ENCODE results near the gene EPB41L5. TPM values are rescaled to one million over a fixed set of nuclear protein-coding genes. Genes with fewer than 3 reads are reported as not detected.

Gene EPB41L5
- total and polyA plus RNA-seq, 9 of the 15 experiments (the other 6 are each of a cell fraction or from before 2014, with no cell fraction given) = 2.3 to 14.1 (median 8.2) TPM

- TF ChIP-seq ZNF174 (CRISPR knock-in tag; IDR thresholded peaks at IDR 0.05) (no peak), YBX1 (IDR thresholded peaks at IDR 0.05) (no peak), ZNF311 (CRISPR knock-in tag; IDR thresholded peaks at IDR 0.05) (no peak), ZNF707 (CRISPR knock-in tag; conservative IDR thresholded peaks at IDR 0.05) (no peak), HNRNPUL1 (IDR thresholded peaks at IDR 0.05; ENCODE audit: low read length) (no peak), TOE1 (IDR thresholded peaks at IDR 0.05; ENCODE audit: borderline replicate concordance) (no peak), TOE1 (CRISPR knock-in tag; IDR thresholded peaks at IDR 0.05; ENCODE audit: borderline replicate concordance, low read depth) (no peak), E2F5 (CRISPR knock-in tag; IDR thresholded peaks at IDR 0.05) (no peak), MTA2 (IDR thresholded peaks at IDR 0.05; ENCODE audit: low read depth) (no peak), HMG20B (CRISPR knock-in tag; IDR thresholded peaks at IDR 0.05) (no peak)
- TF ChIP-seq, protein P1, sequence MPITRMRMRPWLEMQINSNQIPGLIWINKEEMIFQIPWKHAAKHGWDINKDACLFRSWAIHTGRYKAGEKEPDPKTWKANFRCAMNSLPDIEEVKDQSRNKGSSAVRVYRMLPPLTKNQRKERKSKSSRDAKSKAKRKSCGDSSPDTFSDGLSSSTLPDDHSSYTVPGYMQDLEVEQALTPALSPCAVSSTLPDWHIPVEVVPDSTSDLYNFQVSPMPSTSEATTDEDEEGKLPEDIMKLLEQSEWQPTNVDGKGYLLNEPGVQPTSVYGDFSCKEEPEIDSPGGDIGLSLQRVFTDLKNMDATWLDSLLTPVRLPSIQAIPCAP (CRISPR knock-in tag; IDR thresholded peaks at IDR 0.05; ENCODE audit: borderline replicate concordance) = no peak
- TF ChIP-seq, protein P2, sequence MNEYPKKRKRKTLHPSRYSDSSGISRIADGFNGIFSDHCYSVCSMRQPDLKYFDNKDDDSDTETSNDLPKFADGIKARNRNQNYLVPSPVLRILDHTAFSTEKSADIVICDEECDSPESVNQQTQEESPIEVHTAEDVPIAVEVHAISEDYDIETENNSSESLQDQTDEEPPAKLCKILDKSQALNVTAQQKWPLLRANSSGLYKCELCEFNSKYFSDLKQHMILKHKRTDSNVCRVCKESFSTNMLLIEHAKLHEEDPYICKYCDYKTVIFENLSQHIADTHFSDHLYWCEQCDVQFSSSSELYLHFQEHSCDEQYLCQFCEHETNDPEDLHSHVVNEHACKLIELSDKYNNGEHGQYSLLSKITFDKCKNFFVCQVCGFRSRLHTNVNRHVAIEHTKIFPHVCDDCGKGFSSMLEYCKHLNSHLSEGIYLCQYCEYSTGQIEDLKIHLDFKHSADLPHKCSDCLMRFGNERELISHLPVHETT (CRISPR knock-in tag; conservative IDR thresholded peaks at IDR 0.05 in 1 of 2, IDR thresholded peaks at IDR 0.05 in 1 of 2) = no peak
- Histone ChIP-seq H2AFZ (ENCODE audit: low read depth, low read length) (no peak overlapping the region), H3K4me3 (no peak overlapping the region), H3K79me2 (ENCODE audit: control insufficient read depth, insufficient read depth, low read length) (no peaks in the 10 kb centered on the region), H3K9ac (ENCODE audit: insufficient read depth in 1 of 2, low read depth in 2 of 2, low read length in 2 of 2) (no peak overlapping the region), H3K4me2 (ENCODE audit: insufficient read depth, low read length) (no peak overlapping the region), H3K36me3 (ENCODE audit: control insufficient read depth, insufficient read depth, low read length) (no peaks in the 10 kb centered on the region), H3K9me3 (replicated peaks; ENCODE audit: control insufficient read depth, insufficient read depth, low read depth, low read length) (no peaks in the 10 kb centered on the region), H3K27ac (ENCODE audit: extremely low read depth, low read depth, low read length) (no peak overlapping the region), H4K20me1 (replicated peaks; ENCODE audit: control insufficient read depth, insufficient read depth, low read length) (no peaks in the 10 kb centered on the region), H3K4me1 (replicated peaks in 1 of 2; ENCODE audit: control insufficient read depth in 2 of 2, insufficient read depth in 2 of 2, low read length in 2 of 2) (peaks cover 0 to 5% of the 10 kb centered on the region in 2 experiments; a peak in 3 of 5 replicates), H3K27me3 (ENCODE audit: control insufficient read depth in 2 of 2, insufficient read depth in 2 of 2, low read length in 2 of 2) (no peaks in the 10 kb centered on the region), H3K9me1 (ENCODE audit: control insufficient read depth, insufficient read depth, low read length) (peaks cover 3% of the 10 kb centered on the region)
- POLR2A ChIA-PET = no interaction called here
- CTCF ChIA-PET (ENCODE audit: low intra/inter-chr PET ratio) = interaction anchor here (0.8 to 1.4 kb wide), 2 partner anchors 424 to 476 kb away, joined by 3 to 5 read pairs; no protein-coding TSS in a partner anchor
- in situ Hi-C loops (cut with MboI) = no loop called here
- ATAC-seq (no peak), DNase-seq (ENCODE audit: extremely low read depth in 1 of 4, low spot score in 3 of 4) (no peak), FAIRE-seq (no peak)
- WGBS (ENCODE audit: insufficient coverage, low coverage, missing lambda C conversion rate) = 13% methylated on average over 7 of the region's 7 CpGs
- intact Hi-C loops (cut with micrococcal nuclease) = loop anchor here (2.0 to 10.0 kb wide), 4 partner anchors 69 to 351 kb away; partner anchors contain the start of gene EPB41L5
- no TSS peak for BruUV-seq (replicated peaks)
Measured at GRCh38 chr2:120177973-120178372, 165.1 kb downstream of the EPB41L5 start.
